COLO668 (cell line): Measurements from ENCODE around the gene LYPD6B.
"Not testable (repeated sequence)": the region's sequence is repeated elsewhere in the genome, so short reads cannot be mapped to it uniquely, and the experiment has no call there.

Experiments
- DNase-seq: peaks from one replicate; lab custom pipeline; 2025; ENCODE audit not compliant: unreplicated experiment; lab: John Stamatoyannopoulos, UW

LYPD6B gene

DNA sequence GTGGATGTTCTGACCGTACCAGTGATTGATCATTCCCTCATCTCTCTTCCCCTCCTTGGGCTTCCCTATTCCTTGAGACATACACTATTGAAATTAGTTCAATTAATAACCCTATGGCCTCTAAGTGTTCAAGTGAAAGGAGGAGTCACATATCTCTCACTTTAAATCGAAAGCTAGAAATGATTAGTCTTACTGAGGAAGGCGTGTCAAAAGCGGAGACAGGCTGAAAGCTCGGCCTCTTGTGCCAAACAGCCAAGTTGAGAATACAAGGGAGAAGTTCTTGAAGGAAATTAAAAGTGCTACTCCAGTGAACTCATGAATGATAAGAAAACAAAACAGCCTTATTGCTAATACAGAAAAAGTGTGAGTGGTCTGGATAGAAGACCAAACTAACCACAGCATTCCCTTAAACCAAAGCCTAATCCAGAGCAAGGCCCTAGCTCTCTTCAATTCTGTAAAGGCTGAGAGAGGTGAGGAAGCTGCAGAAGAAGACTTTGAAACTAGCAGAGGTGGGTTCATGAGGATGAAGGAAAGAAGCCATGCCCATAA is 147.5 kb downstream of the LYPD6B start:
- DNase-seq, result no peak

DNA sequence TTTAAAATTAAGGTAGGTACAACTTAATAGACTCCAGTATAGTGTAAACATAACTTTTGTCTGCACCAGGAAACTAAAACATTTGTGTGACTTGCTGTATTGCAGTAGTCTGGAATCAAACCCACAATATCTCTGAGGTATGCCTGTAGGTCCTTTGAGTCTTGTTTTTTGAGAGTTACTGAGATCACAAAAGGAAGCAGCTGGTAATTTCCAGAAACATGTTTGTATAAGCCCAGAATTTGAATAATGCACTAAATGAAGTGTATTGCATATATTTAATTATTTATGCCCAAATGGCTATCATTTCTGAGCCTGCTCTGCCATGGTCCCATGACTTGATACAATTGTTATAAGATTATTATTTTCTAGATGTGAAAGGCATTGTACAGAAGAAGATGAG is 148.6 kb downstream of the LYPD6B start:
- no peak for DNase-seq

DNA sequence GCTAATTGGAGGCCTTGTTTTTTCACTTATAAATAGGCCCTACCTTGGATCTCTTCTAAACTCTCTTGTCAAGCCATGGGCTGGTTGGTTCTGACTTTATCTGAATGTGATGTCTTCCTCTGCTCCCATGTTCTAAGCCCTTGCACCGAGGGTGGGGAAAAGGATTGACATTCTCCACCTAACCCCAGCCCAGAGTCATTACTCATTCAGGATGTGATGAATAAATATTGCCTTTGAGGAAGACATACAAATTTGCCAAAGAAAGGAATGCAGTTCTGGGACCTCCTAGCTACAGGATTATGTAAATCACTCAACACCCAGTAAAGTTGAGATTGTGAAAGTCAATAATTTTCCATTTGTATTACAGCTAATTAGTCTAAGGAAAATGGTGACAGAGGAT is 149.8 kb downstream of the LYPD6B start:
- DNase-seq, result no peak

DNA sequence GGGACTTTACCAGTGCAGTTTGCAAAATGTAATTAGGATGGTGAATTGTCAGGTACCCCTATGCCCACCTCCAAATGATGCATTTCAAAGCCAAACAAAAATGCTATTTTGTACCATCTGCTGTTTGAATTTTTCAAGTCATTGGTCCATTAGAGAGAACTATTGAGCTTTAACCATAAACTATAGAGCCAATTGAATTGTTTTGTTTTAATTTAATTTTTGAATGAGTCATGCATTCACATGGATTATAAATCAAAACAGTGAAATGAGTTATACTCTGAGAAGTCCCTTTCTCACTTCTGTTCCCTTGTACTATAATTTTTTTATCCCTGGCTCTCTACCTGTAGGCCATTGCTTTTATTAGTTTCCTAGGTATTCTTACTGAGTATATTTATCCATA is 151.3 kb downstream of the LYPD6B start:
- DNase-seq, result no peak

DNA sequence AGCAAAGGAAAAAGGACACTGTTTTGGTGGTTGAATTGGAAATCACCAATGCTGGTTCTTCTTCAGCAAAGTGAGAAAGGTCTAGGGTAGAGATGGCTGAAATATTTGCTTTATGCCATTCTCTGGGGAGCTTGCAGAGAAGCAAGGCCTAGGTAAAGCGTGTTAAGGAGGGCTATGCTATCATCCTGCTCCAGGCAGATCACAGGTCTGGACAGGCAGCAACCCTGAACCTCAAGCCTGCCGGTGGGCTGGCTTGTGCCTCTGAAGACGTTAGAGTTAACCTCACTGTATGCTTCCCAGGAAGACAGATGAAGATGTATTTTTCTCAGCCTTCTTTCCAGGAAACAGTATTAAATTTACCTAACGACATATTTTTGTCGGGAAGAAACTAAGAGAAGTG is 153.4 kb downstream of the LYPD6B start:
- DNase-seq, result no peak

DNA sequence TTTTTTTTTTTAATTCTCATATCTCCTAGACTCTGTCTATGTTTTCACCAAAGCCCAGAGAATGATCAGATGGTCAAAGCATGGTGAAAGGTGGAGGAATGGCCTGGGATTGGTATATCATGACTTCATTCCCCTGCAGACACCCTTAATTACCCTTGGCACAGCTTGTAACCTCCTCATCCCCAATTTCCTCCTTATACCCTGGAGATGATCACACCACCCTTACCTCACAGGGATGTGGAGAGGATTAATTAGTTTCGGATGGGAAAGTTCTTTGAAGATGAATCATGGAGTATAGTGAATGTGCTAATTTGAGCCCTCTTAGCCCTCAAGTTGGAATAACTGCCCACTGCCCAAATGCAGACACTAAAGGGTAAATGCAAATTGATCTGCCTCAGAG is 153.9 kb downstream of the LYPD6B start:
- no peak for DNase-seq

DNA sequence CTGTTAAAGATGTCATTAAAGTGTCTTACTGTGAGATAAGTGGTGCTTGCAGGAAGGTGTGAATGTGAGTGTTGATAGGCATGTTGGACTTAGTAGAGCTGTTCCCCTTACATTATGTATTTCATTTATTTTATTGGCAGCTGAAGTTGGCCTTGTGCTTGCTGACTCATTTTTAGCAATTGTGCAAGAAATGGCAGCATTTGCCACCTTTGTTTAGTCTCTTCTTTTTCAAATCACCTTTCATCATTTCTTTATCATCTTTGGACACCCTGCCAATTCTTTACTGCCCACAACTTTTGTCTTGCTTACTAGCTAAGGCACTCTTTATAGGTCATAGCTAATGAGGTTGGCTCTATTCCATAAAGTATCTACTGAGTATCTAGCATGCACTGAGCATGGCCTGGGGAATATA is 161.6 kb downstream of the LYPD6B start:
- DNase-seq, result no peak

DNA sequence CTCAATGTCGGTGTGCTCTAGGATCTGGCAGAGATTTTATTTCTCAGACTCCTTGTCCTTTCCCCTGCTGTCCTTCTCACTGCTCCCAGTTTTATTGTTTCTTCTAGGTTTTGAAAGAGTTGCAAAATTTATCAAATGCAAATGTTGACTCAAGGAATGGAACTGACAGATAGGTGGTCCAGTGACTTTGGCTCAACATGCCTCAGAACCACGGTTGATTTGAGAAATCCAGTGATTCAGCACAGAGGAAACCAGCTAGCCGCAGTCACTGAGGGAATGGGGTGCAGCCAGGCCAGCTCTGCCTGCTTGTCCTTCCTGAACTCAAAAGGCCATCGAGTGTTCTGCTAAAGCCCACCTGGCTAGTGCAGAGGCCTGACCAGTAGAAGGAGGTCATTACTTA is 166.2 kb downstream of the LYPD6B start:
- no peak for DNase-seq

DNA sequence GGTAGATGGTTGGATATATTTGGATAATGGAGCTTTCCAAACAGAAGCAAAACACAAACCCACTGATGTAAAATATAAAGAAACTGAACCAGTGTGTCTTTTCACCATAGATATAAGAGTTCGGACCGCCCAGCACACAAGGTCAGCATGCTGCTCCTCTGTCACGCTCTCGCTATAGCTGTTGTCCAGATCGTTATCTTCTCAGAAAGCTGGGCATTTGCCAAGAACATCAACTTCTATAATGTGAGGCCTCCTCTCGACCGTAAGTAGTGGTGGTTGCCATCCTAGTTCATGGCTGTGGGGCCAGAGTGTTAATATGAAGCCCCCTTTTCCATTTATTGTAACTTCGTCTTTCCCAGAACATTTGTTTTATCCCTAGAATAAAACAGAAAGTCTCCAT is 166.6 kb downstream of the LYPD6B start:
- DNase-seq, result no peak

DNA sequence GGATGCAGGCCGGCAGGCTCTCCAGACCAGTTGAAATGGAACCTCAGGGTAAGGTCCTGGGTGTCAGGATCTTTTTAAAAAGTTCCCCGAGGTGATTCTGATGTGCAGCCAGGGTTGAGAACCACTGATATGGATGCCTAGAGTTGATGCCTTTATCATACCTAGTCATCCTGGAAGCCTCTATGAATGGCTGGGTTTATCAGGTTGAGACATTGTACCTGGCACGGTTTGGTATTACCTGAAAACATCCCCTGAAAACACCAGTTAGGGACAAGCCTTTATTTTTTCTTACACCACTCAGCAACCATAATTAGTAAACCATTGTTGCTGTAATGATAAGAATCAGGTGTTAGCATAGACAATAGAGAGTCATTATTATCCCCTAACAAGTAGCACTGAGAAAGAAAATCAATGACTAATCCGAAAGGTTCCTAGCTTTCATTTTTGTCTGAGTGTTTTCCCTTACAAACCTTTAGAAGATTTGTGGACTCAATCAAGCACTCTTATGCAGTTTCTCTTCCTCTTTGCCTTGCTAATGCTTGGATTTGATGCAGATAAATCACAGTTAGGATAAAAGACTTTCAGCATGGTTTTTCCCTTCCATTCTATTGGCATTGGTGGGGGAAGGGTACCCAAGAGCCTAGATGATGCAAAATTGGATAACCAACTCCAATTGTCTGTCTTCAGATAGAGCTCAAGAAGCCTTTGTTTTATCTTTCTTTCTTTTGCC is 175.4 kb downstream of the LYPD6B start:
- DNase-seq, result no peak

DNA sequence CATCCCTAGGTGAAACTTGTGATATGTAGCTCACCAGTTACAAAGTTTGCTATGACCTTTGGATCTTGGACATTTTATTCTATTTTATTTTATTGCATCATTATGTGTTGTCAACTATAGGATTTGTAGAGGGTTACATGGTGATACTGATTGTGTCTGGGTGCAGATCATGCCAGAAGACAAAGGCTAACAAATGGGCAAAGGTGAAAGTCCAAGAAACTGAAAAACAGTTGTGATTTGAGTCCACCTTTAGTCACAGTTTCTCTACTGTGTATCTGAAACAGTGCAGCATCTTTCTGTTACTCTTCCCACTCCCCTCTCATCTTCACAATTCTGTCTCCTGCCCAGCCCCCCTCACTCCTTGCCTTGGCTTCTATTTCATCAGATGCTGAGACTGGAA is 180.0 kb downstream of the LYPD6B start:
- no peak for DNase-seq

DNA sequence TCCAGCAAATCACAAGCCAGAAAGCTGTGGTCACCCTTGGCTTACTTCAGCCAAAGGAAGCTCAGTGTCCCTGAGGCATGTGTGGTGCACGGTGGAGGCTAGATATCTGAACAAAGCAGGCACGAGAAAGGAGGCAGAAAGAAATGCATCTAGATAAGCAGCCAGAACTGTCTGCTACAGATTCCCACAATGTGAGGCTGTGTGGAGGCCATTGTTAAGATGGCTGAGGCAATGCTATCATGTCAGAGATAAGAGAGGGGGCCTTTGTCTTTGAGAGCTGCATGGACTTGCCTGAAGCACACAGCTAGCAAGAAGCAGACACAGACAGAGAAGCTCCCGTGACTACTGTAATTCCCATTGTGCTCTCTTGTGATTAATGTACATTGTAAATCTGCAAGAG is 181.4 kb downstream of the LYPD6B start:
- DNase-seq, result no peak

DNA sequence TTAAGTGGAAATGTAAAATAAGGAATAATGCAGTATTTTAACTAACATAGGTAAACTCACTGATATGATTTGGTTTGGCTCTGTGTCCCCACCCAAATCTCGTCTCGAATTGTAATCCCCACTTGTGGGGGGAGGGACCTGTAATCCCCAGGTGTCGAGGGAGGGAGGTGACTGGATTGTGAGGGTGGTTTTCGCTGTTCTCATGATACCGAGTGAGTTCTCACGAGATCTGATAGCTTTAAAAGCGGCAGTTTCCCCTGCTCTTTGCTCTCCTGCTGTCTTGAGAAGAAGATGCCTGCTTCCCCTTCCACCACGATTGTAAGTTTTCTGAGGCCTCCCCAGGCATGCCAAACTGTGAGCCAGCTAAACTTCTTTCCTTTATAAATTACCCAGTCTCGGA is 182.5 kb downstream of the LYPD6B start:
- DNase-seq, result no peak

DNA sequence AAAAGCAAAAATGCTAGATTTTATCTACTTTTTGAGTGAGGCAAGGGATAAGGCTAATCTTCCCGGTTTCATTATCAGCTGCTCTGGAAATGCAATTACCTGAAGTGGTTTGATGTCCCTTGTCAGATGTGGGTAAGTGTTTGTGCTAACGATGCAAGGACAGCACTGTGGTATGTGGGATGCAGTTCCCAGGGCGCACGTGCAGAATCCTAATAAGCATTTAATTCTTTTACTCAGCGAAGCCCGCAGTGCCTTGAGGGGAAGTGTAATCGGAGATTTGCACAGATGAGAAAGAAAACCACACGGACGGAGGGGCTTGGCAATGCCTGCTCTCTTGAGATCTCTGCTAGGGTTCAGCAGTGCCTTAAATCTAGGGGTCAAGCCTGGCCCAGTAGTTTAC is 183.4 kb downstream of the LYPD6B start:
- no peak for DNase-seq

DNA sequence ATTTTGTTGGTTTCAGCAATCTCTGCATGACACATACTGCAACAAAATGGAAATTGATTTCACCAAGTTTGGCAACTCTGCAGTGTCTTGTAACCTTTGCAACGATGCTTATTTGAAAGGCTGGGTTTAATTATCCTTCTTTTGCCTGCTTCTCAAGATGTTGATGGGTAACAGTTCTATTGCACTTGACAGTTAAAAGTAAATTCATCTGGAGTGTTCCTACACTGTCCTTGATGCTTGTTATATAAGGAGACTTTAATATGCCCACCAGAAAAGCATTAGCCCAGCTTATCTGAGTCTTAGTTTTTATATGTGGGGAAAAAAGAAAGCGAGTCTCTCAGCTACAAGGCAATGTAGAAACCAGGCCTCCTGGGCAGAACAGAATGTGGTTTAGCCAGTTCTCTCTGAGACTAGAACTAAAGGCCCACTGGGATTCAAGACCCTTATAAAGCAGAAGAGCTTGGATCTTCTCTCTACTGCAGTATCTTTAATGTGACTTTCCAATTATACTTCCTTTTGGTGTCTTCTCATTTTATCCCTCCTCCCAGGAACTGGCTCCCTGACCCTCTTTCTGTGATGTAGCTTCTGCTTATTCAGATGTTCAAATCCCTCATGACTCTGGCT is 185.1 kb downstream of the LYPD6B start:
- no peak for DNase-seq

DNA sequence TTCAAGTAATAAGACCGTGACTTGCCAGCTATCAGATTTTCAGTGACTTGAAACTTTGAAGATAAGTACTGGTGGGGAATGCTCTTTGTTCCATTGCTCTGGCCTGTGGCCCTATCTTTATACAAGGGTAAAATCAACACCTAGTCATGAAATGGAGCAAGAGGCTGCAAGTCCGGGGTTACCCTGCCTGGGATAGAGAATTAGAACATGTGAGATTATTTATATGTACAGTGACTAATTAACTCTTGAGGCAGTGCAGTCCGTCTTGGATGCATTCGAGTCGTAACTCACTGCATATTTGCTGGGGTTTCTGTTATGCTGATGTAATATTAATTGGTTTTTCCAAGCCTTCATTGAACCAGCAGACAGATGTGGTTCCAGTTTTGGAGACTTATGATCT is 186.0 kb downstream of the LYPD6B start:
- no peak for DNase-seq

DNA sequence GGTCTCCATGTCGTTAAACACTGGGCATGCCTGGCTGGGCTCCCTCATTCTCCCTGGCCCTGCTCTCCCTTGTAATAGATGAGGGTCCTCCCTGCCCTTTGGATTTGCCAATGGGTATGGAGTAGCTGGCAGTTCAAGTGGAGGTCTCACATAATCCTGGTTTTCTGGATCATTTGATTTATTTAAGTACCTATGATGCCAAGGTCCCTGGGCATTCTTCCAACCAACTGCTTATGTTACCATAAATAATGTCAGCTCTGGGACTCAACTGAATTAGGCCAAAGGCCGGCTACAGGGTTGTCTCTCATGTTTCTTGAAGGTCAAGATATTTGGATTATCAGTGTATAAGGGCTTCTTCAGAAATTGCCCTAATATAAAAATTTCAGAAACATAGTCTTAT is 186.9 kb downstream of the LYPD6B start:
- no peak for DNase-seq

DNA sequence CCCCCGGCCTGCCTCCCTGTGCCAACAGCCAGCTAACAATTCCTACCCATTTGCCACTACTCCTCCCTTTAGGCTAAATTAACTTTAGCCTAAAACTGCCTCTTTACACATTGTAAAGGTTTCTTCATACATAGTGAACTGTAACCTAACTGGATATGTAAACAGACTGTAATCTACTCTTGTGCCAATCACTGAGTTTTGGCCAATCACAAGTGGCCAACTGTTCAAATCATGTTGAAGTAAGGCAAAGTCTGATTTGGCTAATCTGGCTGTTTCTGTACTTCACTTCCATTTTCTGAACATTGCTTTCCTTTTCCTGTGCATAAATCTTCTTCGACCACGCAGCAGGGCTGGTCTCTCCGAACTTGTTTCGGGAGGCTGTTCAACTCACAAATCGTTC is 188.3 kb downstream of the LYPD6B start:
- no peak for DNase-seq

DNA sequence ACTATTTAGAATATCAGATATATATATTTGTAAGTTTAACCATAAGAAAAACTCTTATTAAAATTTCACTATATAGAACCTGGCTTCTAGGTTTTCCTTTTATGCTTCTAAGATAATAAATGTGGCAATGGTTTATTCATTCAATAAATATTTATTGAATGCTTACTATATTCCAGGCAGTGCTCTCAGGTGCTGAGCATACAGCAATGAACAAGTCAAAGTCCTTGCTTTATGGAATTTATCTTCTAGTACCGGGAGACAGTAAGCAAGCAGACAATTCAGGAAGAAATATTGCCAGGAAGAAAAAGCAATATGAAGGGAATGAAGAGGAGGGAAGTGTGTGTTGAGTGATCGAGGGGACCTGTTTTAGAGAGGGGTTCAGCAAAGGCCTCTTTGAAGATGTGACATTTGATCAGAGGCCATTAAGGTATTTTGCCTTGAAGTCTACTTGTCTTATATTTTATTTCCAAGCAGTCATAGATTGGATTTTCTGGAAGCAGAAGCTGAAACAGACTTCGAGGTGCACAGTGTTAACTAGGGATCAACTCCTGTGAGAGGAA is 197.4 kb downstream of the LYPD6B start:
- no peak for DNase-seq

DNA sequence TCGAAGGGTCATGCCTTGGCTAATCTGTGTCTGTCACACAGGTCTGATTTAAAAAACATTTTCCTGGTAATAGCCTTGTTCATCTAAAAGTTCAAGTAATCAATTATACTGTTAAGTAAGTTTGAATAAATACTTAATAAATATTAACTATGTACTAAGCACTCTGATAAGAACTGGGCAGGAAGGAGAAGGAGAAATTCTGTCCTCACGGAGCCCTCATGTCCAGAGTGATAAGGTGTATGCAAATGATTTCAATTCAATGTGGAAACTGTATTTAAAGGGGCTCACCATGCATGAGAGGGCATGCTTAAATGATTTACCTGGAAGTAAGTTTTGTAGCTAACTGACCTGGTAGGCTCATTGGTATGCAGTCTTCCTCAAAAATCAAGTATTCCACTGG is 197.9 kb downstream of the LYPD6B start:
- DNase-seq, result no peak

DNA sequence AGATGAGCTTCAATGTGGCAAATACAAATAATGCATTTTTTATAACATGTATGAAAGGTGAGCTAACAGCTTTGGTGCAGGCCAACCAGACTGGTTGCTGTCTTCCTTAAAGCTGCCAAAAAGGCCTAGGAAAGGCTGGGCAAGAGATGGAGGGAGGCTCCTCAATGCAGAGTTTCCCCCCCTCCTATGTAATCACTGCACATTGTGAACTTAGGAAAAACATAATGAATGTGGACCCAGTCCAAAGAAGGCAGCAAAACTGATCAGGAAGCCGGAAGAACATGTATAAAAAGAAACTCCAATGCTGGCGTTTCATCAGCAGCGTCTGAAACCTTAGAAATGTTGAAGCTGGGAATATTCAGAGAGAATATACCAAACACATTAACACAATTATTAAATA is 207.7 kb downstream of the LYPD6B start:
- DNase-seq, result no peak

DNA sequence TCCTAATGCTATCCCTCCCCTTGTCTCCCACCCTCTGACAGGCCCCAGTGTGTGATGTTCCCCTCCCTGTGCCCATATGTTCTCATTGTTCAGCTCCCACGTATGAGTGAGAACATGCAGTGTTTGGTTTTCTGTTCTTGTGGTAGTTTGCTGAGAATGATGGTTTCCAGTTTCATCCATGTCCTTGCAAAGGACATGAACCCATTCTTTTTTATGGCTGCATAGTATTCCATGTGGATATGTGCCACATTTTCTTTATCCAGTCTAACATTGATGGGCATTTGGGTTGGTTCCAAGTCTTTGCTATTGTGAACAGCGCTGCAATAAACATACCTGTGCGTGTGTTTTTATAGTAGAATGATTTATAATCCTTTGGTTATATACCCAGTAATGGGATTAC is 212.9 kb downstream of the LYPD6B start:
- not testable (repeated sequence) for DNase-seq
